Sigmoid colon (tissue), 4 donors: ENCODE results near the gene QSOX1.

Experiments used
- CTCF ChIP-seq, 4 experiments: fragments of 450-650 bp in 3 of 4; fragments of 200-600 bp in 1 of 4; IDR thresholded peaks; one replicate each; pipeline ENCODE4 v1.5.1; 2016 to 2019; ENCODE audit warnings: antibody characterized with exemption in 4 of 4, mild to moderate bottlenecking in 3 of 4, moderate library complexity in 2 of 4
- POLR2A ChIP-seq, 2 donors: fragments of 450-650 bp; IDR thresholded peaks; one replicate each; pipeline ENCODE4 v1.6.1; 2016; ENCODE audit warnings: antibody characterized with exemption in 2 of 2, mild to moderate bottlenecking in 2 of 2, moderate library complexity in 2 of 2
- POLR2AphosphoS5 ChIP-seq, 4 donors: sonication (generic); formaldehyde crosslinking; IDR thresholded peaks; one replicate each; pipeline ENCODE4 v1.6.1; 2017; ENCODE audit warnings: antibody characterized with exemption in 4 of 4

GRCh38 chr1:180166436-180166800, 11.7 kb downstream of the QSOX1 start:
- TF ChIP-seq CTCF (IDR thresholded peaks at IDR 0.05) = no peak
- TF ChIP-seq POLR2A (IDR thresholded peaks at IDR 0.05) = no peak
- no peak for TF ChIP-seq POLR2AphosphoS5 (IDR thresholded peaks at IDR 0.05)
